ENCODE measurements around the gene BMERB1.

BMERB1 gene

DNA sequence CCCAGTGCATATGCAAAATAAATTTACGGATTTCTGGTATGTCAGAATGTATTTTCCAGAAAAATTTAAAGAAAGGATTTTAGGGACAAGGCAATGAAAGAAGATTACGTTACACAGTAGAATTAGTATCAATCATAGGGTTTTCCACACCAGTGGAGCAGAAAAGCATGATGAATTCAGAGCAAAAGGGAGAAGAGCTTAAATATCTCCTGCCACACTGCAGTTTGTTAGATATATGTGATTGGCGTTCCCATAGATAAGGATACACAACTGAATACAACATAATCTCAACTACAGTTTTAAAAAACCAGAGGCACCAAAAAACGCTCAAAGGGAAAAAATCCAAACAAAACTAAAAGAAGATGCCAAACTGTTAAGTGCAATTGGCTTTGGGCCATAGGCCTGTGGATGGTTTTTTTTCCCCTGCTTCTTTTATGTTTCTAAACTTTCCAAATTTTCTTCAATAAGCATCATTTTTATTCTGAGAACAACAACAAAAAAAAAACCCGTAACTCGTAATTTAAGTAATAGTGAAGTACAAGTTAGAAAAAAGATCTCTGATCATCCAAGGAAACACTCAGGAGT, 186.3 kb downstream of the BMERB1 start:
- TF ChIP-seq, protein P1, sequence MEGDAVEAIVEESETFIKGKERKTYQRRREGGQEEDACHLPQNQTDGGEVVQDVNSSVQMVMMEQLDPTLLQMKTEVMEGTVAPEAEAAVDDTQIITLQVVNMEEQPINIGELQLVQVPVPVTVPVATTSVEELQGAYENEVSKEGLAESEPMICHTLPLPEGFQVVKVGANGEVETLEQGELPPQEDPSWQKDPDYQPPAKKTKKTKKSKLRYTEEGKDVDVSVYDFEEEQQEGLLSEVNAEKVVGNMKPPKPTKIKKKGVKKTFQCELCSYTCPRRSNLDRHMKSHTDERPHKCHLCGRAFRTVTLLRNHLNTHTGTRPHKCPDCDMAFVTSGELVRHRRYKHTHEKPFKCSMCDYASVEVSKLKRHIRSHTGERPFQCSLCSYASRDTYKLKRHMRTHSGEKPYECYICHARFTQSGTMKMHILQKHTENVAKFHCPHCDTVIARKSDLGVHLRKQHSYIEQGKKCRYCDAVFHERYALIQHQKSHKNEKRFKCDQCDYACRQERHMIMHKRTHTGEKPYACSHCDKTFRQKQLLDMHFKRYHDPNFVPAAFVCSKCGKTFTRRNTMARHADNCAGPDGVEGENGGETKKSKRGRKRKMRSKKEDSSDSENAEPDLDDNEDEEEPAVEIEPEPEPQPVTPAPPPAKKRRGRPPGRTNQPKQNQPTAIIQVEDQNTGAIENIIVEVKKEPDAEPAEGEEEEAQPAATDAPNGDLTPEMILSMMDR (IDR thresholded peaks at IDR 0.05; ENCODE audit: insufficient read depth, low read length, missing control alignments): no peak
- CTCF ChIA-PET: no interaction called here
- no peak for DNase-seq (ENCODE audit: low read depth, low spot score)
- no peak overlapping the region for H3K4me3 ChIP-seq (ENCODE audit: low read depth, low read length)
- POLR2A ChIA-PET: no interaction called here

DNA sequence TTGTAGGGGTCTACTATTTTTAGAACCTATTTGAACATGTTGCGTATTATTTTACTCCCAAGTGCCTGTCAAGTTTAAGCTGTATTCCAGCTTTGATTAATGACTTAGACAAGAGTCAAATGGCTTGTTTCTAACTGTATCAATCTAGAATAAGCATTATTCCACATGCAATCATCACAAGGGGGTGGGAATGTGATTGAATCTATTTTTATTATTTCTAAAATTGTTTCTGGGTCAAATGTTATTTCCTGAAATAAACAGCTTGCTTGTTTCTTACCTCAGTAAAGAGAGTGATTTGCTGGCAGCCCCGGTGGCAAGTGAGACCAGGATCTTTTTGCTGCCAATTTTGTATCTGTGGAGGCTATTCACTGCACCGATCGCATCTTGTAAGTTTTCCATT, 187.1 kb downstream of the BMERB1 start:
- ChIA-PET CTCF (no interaction called here), POLR2A (no interaction called here)
- DNase-seq (ENCODE audit: low read depth, low spot score): no peak
- no peak overlapping the region for H3K4me3 ChIP-seq (ENCODE audit: low read depth, low read length)
- TF ChIP-seq, protein P1 (IDR thresholded peaks at IDR 0.05; ENCODE audit: insufficient read depth, low read length, missing control alignments): no peak

DNA sequence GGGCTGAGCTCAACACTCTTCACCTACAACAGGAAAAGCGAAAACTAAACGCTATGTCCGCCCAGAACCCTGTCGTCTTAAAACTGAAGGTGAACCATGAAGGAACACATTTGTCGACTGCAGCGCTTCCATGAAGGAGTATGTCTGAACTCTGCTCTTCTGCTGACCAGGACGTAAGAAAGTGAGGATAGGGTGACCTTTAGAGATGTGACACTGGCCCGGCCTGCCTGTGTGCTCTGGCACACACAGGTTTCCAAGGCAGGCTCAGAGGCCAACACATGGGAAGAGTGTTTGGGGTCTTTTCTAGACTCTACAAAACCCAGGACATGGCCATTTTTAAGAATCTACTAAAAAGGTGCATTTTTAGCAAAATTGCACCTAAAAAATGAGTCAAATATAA, 187.5 kb downstream of the BMERB1 start:
- TF ChIP-seq, protein P1 (IDR thresholded peaks at IDR 0.05; ENCODE audit: insufficient read depth, low read length, missing control alignments): no peak
- no peak overlapping the region for H3K4me3 ChIP-seq (ENCODE audit: low read depth, low read length)
- DNase-seq (ENCODE audit: low read depth, low spot score): no peak
- CTCF ChIA-PET: no interaction called here
- POLR2A ChIA-PET: interaction anchor here (0.6 kb wide), 1 partner anchor 25 kb away, joined by 4 read pairs; no protein-coding TSS in a partner anchor

DNA sequence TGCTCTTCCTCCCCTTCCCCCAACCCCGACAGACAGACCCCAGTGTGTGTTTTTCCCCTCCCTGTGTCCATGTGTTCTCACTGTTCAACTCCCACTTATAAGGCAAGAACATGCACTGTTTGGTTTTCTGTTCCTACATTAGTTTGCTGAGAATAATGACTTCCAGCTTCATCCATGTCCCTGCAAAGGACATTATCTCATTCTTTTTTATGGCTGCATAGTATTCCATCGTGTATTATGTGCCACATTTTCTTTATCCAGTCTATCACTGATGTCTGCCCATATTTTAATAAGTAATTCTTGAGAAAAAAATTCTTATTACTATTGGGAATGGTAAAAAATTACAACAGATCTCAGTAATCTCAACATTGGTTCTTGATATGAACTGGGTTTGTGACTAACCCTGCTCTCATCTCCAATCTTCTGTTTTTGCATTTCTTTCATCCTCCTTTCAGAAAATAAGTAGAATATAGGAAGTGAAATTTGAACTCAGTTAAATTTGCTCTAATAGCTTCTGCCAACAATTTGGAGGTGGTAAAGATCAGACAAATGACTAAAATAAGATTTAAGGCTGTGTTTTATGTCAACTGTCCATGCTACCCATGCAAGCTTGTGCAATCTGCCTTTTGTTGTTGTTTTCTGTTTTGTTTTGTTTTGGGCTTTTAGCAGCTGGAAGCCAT, 197.5 kb downstream of the BMERB1 start:
- no peak for DNase-seq (ENCODE audit: low read depth, low spot score)
- ChIA-PET POLR2A (no interaction called here), CTCF (no interaction called here)
- TF ChIP-seq, protein P1 (IDR thresholded peaks at IDR 0.05; ENCODE audit: insufficient read depth, low read length, missing control alignments): no peak
- H3K4me3 ChIP-seq (ENCODE audit: low read depth, low read length): no peak overlapping the region

DNA sequence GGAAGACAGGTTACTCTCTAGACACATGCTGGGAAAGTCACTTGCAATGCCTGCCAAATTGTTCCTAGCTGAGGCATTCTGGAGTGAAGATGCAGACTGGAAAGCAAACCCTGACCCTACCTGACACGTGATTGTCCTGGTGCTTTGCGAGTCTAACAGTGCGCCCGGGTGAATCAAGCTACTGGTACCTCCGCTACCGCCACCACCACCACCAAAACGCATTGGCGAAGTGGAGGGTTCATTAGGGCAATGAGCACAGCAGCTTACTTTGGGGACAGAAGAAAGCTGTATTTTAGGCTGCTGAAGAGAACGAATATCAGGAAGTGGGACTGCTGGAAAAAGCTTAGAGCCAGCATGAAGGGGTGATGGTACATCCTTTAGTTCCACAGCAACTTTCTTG, 201.5 kb downstream of the BMERB1 start:
- TF ChIP-seq, protein P1 (IDR thresholded peaks at IDR 0.05; ENCODE audit: insufficient read depth, low read length, missing control alignments): no peak
- H3K4me3 ChIP-seq (ENCODE audit: low read depth, low read length): no peak overlapping the region
- CTCF ChIA-PET: no interaction called here
- POLR2A ChIA-PET: no interaction called here
- DNase-seq (ENCODE audit: low read depth, low spot score): no peak

DNA sequence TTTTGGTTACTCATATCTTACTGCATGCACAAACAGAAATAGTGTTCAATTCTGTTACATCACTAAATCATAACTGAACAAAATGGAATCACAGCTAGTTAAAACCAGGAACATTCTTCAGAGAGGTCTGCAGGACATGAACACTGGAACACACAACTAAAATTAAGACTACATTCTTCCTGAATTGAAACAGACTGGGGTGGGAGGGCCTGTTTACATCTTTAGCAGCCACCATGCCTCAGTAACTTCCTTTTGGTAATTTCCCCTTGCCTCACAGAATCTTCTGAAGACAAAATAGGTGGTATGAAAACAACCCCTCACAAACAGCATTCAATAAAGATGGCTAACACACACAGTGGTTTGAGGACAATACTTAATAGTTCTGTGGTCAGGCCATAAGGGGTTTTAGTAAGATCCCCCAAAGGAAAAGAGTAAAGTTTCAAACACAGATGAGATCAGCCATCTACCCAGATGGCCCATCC, 202.0 kb downstream of the BMERB1 start:
- DNase-seq (ENCODE audit: low read depth, low spot score): no peak
- POLR2A ChIA-PET: no interaction called here
- CTCF ChIA-PET: no interaction called here
- TF ChIP-seq, protein P1 (IDR thresholded peaks at IDR 0.05; ENCODE audit: insufficient read depth, low read length, missing control alignments): no peak
- H3K4me3 ChIP-seq (ENCODE audit: low read depth, low read length): no peak overlapping the region
